Peyer's patch (tissue), 4 donors: ENCODE results near the gene PKD1.

ENCODE experiments used
- POLR2A ChIP-seq, 2 donors: fragments of 450-650 bp; IDR thresholded peaks; one replicate each; pipeline ENCODE4 v1.5.1; 2017; ENCODE audit warnings: antibody characterized with exemption in 2 of 2, mild to moderate bottlenecking in 2 of 2, moderate library complexity in 2 of 2
- TF ChIP-seq, protein P1 (sequence below), 6 experiments: fragments of 450-650 bp in 4 of 6; fragments of 200-600 bp in 2 of 6; sonication (generic) in 1 of 6; IDR thresholded peaks; one replicate each; pipeline ENCODE4 v1.5.1; 2017 to 2019; ENCODE audit warnings: antibody characterized with exemption in 6 of 6, mild to moderate bottlenecking in 3 of 6, moderate library complexity in 1 of 6

- no peak for TF ChIP-seq POLR2A (IDR thresholded peaks at IDR 0.05)
- TF ChIP-seq, protein P1, sequence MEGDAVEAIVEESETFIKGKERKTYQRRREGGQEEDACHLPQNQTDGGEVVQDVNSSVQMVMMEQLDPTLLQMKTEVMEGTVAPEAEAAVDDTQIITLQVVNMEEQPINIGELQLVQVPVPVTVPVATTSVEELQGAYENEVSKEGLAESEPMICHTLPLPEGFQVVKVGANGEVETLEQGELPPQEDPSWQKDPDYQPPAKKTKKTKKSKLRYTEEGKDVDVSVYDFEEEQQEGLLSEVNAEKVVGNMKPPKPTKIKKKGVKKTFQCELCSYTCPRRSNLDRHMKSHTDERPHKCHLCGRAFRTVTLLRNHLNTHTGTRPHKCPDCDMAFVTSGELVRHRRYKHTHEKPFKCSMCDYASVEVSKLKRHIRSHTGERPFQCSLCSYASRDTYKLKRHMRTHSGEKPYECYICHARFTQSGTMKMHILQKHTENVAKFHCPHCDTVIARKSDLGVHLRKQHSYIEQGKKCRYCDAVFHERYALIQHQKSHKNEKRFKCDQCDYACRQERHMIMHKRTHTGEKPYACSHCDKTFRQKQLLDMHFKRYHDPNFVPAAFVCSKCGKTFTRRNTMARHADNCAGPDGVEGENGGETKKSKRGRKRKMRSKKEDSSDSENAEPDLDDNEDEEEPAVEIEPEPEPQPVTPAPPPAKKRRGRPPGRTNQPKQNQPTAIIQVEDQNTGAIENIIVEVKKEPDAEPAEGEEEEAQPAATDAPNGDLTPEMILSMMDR (IDR thresholded peaks at IDR 0.05), result no peak
Observed at GRCh38 chr16:2102471-2102870, 33.2 kb downstream of the PKD1 start.
